Measurements from ENCODE around the gene CCDC71.

CCDC71 gene

GRCh38 chr3:49161808-49162530, 4.2 kb downstream of the CCDC71 start:
- no peak for TF ChIP-seq CTCF (conservative IDR thresholded peaks at IDR 0.05; ENCODE audit: low read length)
- DNase-seq (ENCODE audit: low read depth) = no peak
- H3K4me3 ChIP-seq (ENCODE audit: low read length) = no peak overlapping the region

- no peak for DNase-seq (ENCODE audit: low read depth)
- no peak overlapping the region for H3K4me3 ChIP-seq (ENCODE audit: low read length)
- TF ChIP-seq CTCF (conservative IDR thresholded peaks at IDR 0.05; ENCODE audit: low read length) = no peak
These were observed 4.9 kb downstream of the CCDC71 start for GRCh38 chr3:49161197-49161596.

GRCh38 chr3:49158792-49159191, 7.3 kb downstream of the CCDC71 start:
- no peak for DNase-seq (ENCODE audit: low read depth)

GRCh38 chr3:49158103-49158709, 7.9 kb downstream of the CCDC71 start:
- no peak overlapping the region for H3K4me3 ChIP-seq (ENCODE audit: low read length)
- DNase-seq (ENCODE audit: low read depth) = no peak
- TF ChIP-seq CTCF (conservative IDR thresholded peaks at IDR 0.05; ENCODE audit: low read length) = peak; percentile 42

More at GRCh38 chr3:49158792-49159191, 7.3 kb downstream of the CCDC71 start:
- TF ChIP-seq CTCF (conservative IDR thresholded peaks at IDR 0.05; ENCODE audit: low read length) = no peak
- no peak overlapping the region for H3K4me3 ChIP-seq (ENCODE audit: low read length)

GRCh38 chr3:49157289-49157688, 8.8 kb downstream of the CCDC71 start:
- no peak overlapping the region for H3K4me3 ChIP-seq (ENCODE audit: low read length)
- DNase-seq (ENCODE audit: low read depth) = no peak
- TF ChIP-seq CTCF (conservative IDR thresholded peaks at IDR 0.05; ENCODE audit: low read length) = no peak

GRCh38 chr3:49153349-49153912, 12.7 kb downstream of the CCDC71 start:
- no peak for DNase-seq (ENCODE audit: low read depth)
- no peak overlapping the region for H3K4me3 ChIP-seq (ENCODE audit: low read length)
- no peak for TF ChIP-seq CTCF (conservative IDR thresholded peaks at IDR 0.05; ENCODE audit: low read length)

GRCh38 chr3:49151610-49152009, 14.5 kb downstream of the CCDC71 start:
- DNase-seq (ENCODE audit: low read depth) = no peak
- no peak for TF ChIP-seq CTCF (conservative IDR thresholded peaks at IDR 0.05; ENCODE audit: low read length)
- no peak overlapping the region for H3K4me3 ChIP-seq (ENCODE audit: low read length)

Measured in AG10803 (cell line).